ENCODE measurements around the gene DBNL.

The DBNL gene

GRCh38 chr7:44075296-44076075, 31.0 kb downstream of the DBNL start:
- no peak for TF ChIP-seq GATA2 (IDR thresholded peaks at IDR 0.05; ENCODE audit: low read depth, low read length)

GRCh38 chr7:44076101-44076895, 31.8 kb downstream of the DBNL start:
- TF ChIP-seq GATA3 (IDR thresholded peaks at IDR 0.05; ENCODE audit: low read depth, low read length) (no peak), GATA2 (IDR thresholded peaks at IDR 0.05; ENCODE audit: low read depth, low read length) (no peak)

GRCh38 chr7:44077061-44077460, 32.6 kb downstream of the DBNL start:
- TF ChIP-seq GATA2 (IDR thresholded peaks at IDR 0.05; ENCODE audit: low read depth, low read length): no peak
- no peak for TF ChIP-seq GATA3 (IDR thresholded peaks at IDR 0.05; ENCODE audit: low read depth, low read length)

GRCh38 chr7:44077681-44078091, 33.2 kb downstream of the DBNL start:
- TF ChIP-seq GATA2 (IDR thresholded peaks at IDR 0.05; ENCODE audit: low read depth, low read length): no peak
- TF ChIP-seq GATA3 (IDR thresholded peaks at IDR 0.05; ENCODE audit: low read depth, low read length): no peak

GRCh38 chr7:44078521-44078920, 34.0 kb downstream of the DBNL start:
- TF ChIP-seq GATA2 (IDR thresholded peaks at IDR 0.05; ENCODE audit: low read depth, low read length) (no peak), GATA3 (IDR thresholded peaks at IDR 0.05; ENCODE audit: low read depth, low read length) (no peak)

GRCh38 chr7:44079331-44080021, 35.0 kb downstream of the DBNL start:
- TF ChIP-seq GATA2 (IDR thresholded peaks at IDR 0.05; ENCODE audit: low read depth, low read length) (no peak), GATA3 (IDR thresholded peaks at IDR 0.05; ENCODE audit: low read depth, low read length) (no peak)

DNA sequence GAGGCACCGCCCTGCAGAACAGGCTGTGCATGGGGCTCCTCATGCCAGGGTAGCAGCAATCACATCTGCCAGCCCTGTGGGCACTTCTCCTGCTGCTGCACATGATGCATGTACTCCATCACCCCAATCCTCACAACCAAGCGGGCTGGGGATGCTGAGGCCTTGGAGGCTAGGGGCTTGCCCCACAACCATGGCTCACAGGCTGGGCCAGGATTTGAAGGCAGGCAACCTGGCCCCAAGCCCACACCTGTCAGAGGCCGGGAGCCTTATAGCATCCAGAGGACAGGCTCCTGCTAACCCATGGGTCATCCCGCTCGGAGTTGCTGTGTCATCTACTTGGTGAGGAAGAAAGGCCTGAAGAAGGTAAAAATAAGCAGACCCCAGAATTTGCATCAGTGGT, 35.6 kb downstream of the DBNL start:
- no peak for TF ChIP-seq GATA3 (IDR thresholded peaks at IDR 0.05; ENCODE audit: low read depth, low read length)

DNA sequence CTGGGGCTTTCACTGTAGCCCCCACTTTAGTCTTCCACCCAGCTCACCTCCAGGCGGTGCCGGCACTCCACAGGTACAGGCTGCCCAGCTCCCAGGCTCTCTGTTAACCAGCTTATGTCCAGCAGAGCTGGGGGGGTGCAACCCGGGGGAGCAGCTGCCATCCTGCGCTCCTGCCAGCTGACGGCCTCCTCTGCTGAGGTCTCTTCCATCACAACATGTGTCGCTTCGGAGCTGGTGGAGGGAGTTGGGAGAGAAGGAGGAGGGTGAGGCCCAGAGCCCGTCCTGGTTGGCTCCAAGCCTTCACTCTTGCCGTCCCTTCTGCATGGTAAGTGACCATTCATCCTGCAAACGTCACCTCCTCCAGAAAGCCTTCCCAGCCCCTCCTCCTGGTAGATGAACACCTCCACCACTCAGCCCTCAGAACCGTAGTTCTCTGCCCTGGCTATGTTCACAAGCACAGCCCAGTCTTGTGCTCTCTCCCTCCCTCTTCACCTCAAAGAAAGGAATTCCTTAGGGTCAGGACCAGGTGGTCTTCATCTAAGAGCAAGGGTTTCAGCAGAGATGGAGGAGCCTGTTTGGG, 36.3 kb downstream of the DBNL start:
- no peak for TF ChIP-seq GATA3 (IDR thresholded peaks at IDR 0.05; ENCODE audit: low read depth, low read length)
- TF ChIP-seq GATA2 (IDR thresholded peaks at IDR 0.05; ENCODE audit: low read depth, low read length): no peak

DNA sequence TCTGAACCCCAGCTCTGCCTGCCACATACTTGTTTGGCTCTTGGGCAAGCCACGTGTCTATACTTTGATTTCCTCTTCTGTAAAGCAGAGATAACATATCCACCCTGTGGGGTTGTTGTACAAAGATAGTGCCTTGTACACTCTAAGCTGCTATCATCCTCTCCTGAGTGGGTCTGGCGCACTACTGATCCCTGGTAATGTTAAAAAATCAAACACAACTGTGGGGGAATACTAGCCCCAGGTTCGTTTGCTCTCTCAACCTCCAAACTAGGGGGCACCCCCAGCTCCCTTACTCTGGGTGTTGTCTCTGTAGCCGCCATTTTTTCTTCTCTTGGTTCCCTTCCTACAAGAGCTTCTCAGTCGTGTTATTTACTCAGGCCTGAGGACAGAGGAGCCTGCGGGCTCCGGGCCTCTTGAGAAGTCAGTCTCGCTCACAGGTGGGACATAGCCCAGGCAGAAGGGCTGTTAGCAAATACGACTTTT, 36.8 kb downstream of the DBNL start:
- TF ChIP-seq GATA2 (IDR thresholded peaks at IDR 0.05; ENCODE audit: low read depth, low read length) (no peak), GATA3 (IDR thresholded peaks at IDR 0.05; ENCODE audit: low read depth, low read length) (no peak)

DNA sequence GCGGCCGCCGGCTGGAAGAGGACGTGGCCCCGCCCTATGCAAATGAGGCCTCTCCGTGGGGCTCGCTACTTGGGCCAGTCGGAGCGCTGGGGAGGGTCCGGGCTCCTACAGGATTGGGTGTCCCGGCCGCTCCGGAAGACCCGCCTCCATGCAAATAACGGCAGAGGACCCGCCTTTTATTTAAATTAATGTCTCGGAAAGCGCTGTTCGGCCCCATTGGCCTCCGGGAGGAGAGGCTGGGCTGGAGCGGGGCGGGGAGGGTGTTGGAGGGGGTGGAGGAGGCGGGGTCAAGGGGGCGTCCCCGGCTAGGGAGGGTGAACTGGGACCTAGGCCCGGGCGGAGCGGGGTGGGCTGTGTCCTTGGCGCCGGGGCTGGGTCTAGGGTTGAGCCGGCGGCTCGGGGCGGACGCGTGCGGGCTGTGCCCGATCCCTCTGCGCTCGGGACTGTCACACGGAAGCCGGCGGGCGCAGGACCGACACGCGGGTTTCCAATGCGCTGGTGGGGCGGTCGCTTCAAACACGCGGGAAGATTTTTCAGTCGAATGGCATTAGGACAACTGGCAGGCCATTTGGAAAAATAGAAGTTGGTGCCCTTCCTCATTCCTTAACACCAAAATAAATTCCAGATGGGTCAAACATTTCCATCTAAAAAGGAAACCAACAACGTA, 38.2 kb downstream of the DBNL start:
- TF ChIP-seq GATA2 (IDR thresholded peaks at IDR 0.05; ENCODE audit: low read depth, low read length): no peak
- no peak for TF ChIP-seq GATA3 (IDR thresholded peaks at IDR 0.05; ENCODE audit: low read depth, low read length)

GRCh38 chr7:44083796-44084195, 39.3 kb downstream of the DBNL start:
- TF ChIP-seq GATA3 (IDR thresholded peaks at IDR 0.05; ENCODE audit: low read depth, low read length) (no peak), GATA2 (IDR thresholded peaks at IDR 0.05; ENCODE audit: low read depth, low read length) (no peak)

GRCh38 chr7:44084701-44085100, 40.2 kb downstream of the DBNL start:
- TF ChIP-seq GATA2 (IDR thresholded peaks at IDR 0.05; ENCODE audit: low read depth, low read length): no peak
- no peak for TF ChIP-seq GATA3 (IDR thresholded peaks at IDR 0.05; ENCODE audit: low read depth, low read length)

GRCh38 chr7:44085546-44085945, 41.0 kb downstream of the DBNL start:
- TF ChIP-seq GATA2 (IDR thresholded peaks at IDR 0.05; ENCODE audit: low read depth, low read length) (no peak), GATA3 (IDR thresholded peaks at IDR 0.05; ENCODE audit: low read depth, low read length) (no peak)

DNA sequence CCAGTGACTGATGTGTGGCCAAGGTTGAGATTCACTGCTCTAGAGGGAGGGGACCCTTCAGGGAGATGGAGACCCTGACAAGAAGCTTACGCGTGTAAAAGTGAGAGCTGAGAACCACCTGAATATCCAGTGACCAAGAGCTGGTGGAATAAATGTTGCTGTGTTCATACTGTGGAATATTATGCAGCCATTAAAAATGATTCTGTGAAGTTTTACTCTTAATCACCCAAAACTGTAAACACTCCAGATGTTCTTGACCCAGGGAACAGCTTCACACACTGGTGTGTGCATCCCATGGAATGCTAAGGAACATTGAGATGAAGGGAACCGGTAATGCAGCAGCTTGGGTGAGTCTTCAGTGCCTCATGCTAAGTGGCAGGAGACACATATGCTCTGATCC, 42.1 kb downstream of the DBNL start:
- no peak for TF ChIP-seq GATA2 (IDR thresholded peaks at IDR 0.05; ENCODE audit: low read depth, low read length)
- no peak for TF ChIP-seq GATA3 (IDR thresholded peaks at IDR 0.05; ENCODE audit: low read depth, low read length)

All from SH-SY5Y (cell line).